Peyer's patch (tissue), 4 donors: ENCODE measurements around the gene MYH10.

Experiments used
- POLR2A ChIP-seq, 2 donors: fragments of 450-650 bp; IDR thresholded peaks; one replicate each; pipeline ENCODE4 v1.5.1; 2017; ENCODE audit warnings: antibody characterized with exemption in 2 of 2, mild to moderate bottlenecking in 2 of 2, moderate library complexity in 2 of 2
- TF ChIP-seq, protein P1 (sequence below), 6 experiments: fragments of 450-650 bp in 4 of 6; fragments of 200-600 bp in 2 of 6; sonication (generic) in 1 of 6; IDR thresholded peaks; one replicate each; pipeline ENCODE4 v1.5.1; 2017 to 2019; ENCODE audit warnings: antibody characterized with exemption in 6 of 6, mild to moderate bottlenecking in 3 of 6, moderate library complexity in 1 of 6

DNA sequence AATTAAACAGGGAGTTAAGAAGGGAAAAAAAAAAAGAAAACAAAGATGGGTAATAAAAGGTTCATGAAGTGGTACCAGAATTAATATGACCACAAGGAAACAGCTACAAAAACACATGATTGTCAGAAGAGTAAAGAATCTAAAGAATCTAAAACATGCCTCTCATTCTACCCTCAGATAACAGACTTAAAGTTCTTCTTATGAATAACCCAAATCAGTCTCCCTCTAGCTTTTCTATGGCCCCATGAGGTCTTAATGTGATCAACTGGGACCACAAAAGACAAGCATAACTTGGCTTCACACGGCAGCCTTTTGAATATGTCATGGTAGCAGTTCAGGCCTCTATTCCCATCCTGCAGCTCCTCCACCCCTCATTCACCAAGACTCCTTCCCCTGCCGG lies 6.9 kb downstream of the MYH10 start:
- TF ChIP-seq POLR2A (IDR thresholded peaks at IDR 0.05) = no peak
- TF ChIP-seq, protein P1, sequence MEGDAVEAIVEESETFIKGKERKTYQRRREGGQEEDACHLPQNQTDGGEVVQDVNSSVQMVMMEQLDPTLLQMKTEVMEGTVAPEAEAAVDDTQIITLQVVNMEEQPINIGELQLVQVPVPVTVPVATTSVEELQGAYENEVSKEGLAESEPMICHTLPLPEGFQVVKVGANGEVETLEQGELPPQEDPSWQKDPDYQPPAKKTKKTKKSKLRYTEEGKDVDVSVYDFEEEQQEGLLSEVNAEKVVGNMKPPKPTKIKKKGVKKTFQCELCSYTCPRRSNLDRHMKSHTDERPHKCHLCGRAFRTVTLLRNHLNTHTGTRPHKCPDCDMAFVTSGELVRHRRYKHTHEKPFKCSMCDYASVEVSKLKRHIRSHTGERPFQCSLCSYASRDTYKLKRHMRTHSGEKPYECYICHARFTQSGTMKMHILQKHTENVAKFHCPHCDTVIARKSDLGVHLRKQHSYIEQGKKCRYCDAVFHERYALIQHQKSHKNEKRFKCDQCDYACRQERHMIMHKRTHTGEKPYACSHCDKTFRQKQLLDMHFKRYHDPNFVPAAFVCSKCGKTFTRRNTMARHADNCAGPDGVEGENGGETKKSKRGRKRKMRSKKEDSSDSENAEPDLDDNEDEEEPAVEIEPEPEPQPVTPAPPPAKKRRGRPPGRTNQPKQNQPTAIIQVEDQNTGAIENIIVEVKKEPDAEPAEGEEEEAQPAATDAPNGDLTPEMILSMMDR (IDR thresholded peaks at IDR 0.05) = no peak
